ENCODE measurements around the gene LETM1. TPM values are rescaled to one million over a fixed set of nuclear protein-coding genes. Genes with fewer than 3 reads are reported as not detected.
"Not testable (repeated sequence)": the region's sequence is repeated elsewhere in the genome, so short reads cannot be mapped to it uniquely, and the experiment has no call there.

Gene LETM1
- total RNA-seq, 1 donor from 2014 or later, result 56.1 TPM

DNA sequence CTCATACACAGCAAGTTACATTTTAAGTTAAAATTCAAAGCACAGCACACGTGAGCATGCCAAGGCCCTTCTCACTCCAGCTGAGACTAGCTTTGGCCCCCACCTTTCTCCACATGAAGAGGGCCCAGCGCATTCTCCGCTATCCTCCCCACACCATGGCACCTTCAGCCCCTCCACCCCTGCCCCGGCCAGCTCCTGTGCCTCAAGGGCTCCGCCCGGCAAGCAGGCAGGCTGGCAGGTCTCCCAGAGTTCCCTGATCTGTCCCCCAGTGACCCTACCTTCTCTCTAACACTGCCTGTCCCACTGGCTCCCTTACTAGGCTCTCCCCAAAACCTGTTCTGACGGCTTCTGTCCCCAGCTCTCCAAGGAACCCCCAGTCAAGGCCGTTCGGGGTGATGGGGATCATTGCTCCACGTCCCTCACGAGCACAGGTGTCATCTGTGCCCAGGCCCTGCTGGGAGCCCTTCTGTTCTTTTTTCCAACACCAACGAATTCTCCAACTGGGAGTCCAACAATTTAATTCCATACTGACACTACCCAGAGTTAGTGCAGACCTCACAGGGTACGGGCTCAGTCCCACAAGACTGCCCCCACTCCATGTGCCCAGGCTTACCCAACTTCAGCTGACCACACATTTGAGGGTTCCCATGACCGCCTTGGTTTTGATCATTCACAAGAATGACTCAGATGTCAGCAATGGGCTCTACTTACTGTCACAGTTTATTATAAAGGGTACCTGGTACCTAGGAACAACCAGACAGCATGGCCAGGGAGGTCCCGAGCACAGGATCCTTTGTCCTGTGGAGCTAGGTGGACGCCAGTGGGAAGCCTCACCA is 4.2 kb downstream of the LETM1 start:
- no peak for DNase-seq (ENCODE audit: low spot score)

DNA sequence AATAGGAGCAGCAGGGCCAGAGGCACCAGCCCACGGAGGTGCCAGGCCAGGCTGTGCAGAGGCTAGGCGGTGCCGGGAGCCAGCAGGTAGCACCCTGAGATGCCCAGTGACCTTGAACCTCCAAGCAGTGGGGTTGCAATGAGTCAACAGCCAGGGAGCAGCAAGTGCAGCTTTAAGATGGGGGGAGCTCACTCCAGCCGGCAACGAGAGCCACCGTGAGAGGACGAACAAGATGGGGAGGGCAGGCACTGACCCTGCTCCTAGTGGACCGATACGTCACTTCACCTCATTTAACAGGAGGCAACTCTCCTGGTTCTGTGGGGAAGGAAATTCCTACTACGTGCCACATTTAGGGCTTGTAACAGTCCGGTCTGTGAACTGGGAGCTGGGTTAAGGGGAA is 4.8 kb downstream of the LETM1 start:
- no peak for DNase-seq (ENCODE audit: low spot score)

DNA sequence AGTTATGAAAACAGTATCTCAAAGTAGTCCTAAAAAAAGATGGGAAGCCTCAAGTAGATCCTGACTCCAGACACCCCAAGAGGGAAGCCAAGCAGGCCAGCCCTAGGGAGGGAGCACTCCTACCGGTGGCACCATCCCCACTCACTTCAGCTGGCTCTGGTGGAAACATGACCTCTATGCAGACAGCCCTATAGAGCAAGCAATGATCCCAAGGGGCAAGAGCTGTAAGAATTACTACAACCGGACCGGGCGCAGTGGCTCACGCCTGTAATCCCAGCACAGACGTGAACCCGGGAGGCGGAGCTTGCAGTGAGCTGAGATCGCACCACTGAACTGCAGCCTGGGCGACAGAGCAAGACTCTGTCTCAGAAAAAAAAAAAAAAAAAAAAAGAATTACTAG is 5.7 kb downstream of the LETM1 start:
- DNase-seq (ENCODE audit: low spot score), result no peak

DNA sequence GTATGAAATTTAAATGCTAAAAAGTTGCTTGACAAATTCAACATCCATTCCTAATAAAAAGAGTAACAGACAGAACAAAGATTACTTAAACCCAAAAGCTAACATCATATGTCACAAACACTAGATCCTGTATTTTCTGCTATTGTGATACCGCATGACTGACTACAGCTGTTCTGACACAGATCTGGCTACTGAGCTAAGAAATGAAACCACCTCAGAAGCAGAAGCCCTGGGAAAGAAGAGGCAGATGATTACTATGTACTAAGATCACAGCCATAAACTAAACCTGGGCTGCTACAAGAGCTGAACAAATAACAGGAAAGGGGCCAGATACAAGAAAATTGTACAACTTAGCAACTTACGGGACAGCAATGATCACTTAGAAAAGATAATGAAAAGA is 9.4 kb downstream of the LETM1 start:
- no peak for DNase-seq (ENCODE audit: low spot score)

DNA sequence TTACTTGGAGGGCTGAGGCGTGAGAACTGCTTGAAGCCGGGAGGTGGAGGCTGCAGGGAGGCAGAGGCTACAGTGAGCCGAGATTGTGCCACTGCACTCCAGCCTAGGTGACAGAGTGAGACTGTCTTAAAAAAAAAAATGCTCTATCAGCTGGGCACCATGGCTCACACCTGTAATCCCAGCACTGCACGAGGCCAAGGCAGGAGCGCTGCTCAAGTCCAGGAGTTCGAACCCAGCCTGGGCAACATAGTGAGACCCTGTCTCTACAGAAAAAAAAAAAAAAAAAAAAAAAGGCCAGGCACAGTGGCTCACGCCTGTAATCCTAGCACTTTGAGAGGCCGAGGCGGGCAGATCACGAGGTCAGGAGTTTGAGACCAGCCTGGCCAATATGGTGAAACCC is 11.3 kb downstream of the LETM1 start:
- not testable (repeated sequence) for DNase-seq (ENCODE audit: low spot score)

DNA sequence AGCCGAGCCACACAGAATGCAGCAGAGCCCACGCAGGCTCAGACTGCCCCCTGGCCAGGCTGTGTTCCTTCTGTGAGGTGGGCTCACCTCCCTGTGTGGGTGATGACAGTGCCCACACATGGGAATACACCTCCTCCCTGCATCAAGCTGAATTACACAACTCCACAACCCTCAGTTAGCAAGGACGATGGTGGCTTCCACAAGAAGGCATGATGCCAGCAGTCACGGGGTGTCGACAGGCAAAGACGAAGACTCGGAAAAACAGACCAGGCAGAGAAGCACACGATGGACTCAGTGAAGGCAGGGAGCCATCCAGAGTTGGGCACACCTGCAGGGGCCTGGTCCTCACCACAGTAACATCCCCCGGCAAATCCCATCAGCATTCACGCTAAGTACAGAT is 12.1 kb downstream of the LETM1 start:
- no peak for DNase-seq (ENCODE audit: low spot score)

DNA sequence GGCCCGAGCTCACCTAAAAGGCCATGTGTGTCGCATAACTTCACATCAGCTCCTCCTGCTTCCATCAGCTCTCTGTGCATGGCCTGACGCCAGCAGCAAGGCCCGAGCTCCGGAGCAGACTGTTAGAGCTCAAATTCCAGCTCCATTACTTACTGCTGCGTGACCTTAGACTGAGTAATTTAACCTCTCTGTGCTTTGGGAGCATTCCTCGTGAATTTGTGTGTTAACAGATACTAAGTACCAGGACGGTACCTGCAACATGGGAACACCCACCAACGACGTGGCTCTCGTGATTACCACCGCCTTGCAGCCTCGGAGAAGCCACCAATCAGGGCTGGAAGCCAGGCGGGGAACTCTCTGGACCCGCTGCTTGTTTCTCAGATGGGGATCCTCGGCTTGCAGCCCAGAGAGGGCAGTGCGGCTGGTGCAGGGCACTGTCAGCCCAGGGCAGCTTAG is 12.9 kb downstream of the LETM1 start:
- no peak for DNase-seq (ENCODE audit: low spot score)

DNA sequence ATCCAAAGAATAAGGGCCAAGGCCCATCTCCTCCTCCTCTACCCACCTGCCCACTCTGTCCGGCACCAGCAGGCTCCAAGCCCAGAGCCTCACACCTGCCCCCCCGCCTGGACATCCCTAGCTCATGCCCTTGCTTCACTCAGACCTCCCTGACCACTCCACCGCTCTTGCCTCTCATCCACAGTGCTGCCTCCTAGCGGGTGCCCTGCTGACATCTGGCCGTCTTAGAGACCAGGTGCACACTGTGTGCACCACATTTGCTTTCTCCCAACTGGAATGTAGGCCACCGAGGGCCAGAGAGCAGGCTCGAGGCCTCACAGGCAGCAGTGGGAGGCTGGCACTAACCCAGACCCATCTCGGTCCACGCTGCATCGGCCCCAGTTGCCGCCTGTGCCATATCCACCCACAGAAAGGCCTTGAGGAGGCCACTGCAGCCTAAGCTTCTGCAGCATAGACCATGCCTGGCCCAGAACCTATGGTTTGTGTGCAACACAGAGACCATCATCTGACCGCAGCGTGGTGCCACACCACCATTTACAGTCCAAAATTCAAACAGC is 13.5 kb downstream of the LETM1 start:
- no peak for DNase-seq (ENCODE audit: low spot score)

DNA sequence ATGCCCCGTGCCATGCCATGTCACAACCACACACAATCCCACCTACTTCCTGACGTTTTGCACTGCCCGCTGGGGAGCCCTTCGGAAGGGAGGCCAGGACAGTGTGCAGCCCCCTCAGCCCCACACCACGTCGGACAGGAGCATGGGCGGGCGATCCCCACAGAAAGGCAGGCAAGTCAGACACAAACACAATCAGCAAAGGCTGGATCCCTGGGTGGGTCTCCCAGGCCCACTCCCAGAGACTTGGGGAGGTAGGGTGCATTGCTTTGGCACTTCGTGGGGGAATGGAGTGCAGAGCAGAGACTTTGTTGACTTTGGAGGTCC is 14.1 kb downstream of the LETM1 start:
- no peak for DNase-seq (ENCODE audit: low spot score)

DNA sequence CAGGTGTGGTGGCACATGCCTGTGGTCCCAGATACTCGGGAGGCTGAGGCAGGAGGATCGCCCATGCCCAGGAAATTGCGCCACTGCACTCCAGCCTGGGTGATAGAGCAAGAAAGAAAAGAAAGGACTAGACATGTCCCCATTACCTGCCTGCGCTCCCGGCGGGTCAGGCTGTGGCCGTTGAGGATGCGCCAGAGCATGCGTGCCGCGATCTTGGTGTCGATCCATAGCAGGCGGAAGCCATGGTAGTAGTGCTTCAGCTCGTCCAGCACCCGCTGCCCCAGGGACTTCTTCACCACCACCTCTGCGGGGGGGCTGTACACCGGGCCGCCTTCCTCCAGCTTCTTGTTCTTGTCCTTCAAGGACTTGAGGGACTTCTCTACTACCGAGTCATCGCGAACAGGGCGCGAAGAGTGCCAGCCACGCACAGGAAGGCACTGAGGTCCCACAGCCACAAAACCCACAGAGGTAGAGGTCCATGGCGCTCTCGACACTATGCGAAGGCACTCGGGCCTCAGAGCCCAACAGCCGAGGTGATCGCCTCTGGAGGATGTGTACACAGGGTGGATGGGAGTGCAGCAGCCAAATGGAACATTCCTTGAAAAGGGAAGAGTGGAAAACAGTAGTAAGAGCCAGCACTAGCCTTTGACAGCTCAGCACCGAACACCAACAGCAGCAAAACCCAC is 14.6 kb downstream of the LETM1 start:
- DNase-seq (ENCODE audit: low spot score), result no peak

DNA sequence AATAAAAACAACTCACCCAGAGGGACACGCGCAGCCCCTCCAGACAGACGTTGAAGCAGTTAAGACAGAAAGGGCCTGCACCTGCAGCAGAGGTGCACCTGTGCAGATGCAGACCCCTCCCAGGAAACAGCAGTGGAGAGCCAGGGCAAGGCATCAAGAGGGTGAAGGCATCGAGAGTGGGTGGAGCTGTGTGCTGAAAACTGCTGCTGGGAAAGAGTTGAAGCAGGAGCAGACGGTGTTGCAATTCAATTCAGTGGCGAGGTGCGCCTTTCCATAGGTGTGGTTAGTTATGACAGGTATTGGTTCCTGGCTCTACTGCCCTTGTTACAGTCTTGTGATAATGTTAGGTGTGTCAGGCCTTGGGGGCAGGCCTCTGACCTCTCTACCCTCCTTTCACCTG is 16.7 kb downstream of the LETM1 start:
- no peak for DNase-seq (ENCODE audit: low spot score)

DNA sequence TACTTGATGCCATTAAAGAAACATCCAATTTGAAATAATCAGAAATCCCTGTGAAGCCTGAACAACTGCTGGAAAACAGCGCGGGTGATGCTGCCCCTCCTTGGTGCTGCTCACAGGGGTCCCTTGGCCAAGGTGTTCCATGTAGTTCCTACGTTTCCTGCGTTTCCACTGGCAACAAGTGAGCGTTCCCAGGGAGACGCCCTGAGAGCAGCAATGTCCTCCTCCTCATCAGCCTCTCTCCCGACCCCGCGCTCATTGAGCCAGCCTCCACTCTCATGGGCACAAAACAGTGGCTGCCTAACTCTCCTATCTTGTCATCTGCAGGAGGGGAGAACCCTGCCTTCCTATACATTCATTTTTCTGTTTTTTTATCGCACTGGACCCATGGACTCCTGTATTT is 18.9 kb downstream of the LETM1 start:
- no peak for DNase-seq (ENCODE audit: low spot score)

DNA sequence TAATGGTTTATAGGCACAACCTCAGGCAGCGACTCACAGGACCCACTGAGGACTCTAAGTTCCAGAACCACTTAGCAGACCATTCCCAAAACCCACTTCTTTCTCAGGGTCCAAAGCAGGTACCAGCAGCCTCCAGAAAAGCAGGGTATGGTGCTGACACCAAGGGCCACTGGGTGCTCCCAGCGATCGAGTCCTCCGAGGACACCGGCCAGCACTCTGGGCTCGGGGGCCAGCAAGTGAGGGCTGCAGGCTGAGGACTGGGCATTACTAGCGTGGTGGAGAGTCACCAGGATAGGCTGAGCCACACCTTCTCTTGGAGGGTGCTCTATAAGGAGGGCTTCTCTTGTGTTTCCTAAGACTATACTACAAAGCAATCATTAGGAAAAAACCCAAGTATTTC is 19.3 kb downstream of the LETM1 start:
- no peak for DNase-seq (ENCODE audit: low spot score)

DNA sequence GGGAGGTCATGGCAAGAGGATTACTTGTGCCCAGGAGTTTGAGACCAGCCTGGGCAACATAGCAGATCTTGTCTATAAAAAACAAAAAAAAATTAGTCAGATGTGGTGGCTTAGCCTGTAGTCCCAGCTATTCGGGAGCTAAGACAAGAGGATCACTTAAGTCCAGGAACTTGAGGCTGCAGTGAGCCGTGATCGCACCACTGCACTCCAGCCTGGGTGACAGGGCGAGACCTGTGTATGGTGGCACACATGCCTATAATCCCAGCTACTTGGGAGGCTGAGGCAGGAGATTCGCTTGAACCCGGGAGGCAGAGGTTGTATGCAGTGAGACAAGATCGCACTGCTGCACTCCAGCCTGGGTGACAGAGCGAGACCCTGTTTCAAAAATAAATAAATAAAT is 20.1 kb downstream of the LETM1 start:
- DNase-seq (ENCODE audit: low spot score), result not testable (repeated sequence)

DNA sequence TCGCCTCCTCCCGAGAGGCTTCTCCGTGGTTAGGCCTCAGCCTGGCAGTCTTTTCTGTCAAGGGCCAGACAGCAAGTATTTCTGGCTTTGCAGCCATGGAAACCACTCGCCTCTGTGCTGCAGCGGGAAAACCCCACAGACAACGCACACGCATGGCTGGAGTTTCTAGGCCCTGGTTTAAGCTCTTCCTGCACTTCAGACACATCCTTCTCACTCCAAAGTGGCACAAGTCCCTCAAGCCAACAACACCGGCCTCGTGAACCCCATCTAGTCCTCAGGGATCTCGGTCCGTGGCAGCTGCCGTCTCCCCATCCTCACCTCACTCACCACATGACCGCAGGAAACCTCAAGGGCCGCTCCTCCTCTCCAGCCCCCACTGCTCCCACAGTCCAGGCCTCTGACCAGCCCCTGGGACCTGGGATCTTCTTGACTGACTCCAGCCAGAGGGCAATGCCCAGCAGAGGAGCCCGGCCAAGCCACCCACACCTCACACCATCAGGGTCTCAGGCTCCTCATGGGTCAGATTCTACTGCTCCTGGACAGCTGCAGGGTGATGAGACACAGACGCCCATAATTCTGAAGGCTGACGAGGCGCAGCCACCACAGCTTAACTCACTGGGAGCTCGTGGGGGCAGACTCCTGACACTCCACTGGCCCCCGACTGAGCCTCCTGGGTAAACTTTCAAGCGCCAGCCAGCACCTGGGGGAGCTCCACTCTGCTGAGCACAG is 21.7 kb downstream of the LETM1 start:
- no peak for DNase-seq (ENCODE audit: low spot score)

DNA sequence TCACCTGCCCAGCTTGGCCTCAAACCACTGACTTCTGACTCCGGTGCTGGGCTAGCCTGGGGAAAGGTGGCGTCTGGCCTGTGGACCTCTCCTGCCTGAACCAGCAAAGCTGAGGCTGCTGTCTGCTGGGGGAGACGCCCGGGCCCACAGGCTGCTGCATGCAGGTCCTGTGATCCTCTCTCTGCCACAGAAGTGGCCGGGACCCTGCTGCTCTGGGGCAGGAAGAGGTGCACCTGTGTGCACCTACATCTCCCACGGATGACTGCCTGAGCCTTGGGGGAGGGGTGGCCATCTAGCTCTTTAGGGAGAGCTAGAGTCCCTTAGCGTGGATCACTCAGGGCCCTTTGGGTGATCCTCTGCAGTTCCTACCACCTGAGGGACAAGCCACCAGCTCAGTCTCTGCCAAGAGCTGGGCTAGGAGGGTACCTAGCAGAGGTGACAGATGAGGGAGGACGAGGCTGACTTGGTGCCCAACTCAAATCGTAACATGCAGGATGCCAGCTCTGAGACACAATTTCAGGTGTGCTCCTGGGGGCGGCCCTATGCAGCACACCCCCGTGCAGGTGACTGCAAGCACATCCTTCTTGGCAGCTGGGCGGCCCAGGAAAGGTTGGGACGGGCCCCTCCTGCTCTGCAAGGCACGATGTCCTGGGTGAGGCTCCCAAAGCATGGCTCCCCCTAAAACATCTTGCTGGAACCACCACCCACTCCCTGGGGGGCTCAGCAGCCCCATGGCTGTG is 22.5 kb downstream of the LETM1 start:
- DNase-seq (ENCODE audit: low spot score), result no peak

DNA sequence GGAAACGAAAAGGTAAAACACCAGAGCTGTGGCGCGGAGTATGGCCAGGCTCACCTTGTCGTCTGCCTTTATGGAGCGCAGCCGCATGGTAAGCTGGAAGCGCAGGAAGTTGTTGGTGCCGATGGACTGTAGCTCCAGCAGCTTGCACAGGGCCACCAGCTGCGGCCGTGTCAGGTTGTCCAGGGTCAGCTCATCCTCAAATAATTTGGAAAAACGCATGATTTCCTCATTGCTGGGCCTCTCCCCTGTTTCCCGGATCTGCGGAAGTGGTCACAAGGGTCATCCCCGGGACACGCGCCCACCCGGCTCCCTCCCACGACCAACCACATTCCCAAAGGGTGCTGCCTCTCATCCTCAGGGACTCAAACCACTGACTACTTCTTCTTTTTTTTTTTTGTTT is 23.3 kb downstream of the LETM1 start:
- no peak for DNase-seq (ENCODE audit: low spot score)

DNA sequence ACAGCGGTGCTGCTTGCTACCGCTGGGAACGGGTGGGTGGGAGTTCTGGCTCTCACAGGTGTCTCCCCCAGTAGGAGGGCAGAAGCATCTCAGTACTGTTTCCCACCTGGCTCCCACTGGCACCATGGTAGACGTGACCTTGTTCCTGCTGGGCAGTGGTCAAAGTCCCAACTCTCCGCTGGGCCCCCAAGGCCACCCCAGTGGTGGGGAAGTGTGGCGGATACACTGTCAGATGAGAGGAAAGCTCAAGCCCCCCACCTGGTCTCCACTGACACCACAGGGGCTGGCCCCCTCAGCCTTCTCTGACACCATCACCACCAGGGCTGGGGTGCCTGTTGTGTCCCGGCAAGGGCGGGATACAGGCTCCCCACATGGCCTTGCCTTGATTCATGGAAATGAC is 24.6 kb downstream of the LETM1 start:
- no peak for DNase-seq (ENCODE audit: low spot score)

DNA sequence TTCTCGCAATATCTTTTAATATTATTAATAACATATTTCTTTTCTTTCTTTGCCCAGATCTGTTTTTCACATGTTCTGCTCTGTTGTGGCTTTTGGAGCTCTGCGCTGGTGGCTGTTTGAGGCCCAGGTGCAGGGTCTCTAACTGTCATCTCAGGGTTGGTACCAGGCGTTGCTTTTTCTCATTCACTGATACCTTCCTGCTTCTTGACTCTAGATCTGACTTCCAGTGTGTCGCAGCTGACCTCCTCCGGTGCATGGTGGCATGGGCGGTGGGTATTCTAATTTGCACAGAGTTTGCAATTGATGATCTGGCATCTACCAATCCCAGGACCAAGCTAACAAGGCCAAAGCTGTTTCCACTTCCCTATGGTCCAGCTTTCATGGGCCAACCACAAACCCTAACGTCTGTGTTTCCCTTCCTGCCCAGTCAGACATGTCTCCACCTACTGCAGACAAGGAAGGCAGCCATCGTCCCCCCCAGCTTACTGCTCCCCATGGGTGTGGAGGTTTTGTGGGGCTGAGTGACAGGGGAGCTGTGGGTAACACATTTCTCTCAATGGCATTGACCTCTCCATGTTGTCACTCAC is 25.2 kb downstream of the LETM1 start:
- no peak for DNase-seq (ENCODE audit: low spot score)

DNA sequence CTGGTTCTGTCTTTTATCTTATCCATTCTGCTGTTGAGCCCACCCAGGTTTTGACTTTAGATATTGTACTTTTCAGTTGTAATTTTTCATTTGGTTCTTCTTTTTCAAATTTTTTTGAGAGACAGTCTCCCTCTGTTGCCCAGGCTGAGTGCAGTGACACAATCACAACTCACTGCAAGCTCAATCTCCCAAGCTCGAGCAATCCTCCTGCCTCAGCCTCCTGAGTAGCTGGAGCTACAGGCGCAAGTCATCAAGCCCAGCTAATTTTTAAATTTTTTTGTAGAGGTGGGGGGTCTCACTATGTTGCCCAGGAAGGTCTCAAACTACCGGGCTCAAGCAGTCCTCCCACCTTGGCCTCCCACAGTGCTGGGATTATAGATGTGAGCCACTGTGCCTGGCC is 25.7 kb downstream of the LETM1 start:
- no peak for DNase-seq (ENCODE audit: low spot score)

DNA sequence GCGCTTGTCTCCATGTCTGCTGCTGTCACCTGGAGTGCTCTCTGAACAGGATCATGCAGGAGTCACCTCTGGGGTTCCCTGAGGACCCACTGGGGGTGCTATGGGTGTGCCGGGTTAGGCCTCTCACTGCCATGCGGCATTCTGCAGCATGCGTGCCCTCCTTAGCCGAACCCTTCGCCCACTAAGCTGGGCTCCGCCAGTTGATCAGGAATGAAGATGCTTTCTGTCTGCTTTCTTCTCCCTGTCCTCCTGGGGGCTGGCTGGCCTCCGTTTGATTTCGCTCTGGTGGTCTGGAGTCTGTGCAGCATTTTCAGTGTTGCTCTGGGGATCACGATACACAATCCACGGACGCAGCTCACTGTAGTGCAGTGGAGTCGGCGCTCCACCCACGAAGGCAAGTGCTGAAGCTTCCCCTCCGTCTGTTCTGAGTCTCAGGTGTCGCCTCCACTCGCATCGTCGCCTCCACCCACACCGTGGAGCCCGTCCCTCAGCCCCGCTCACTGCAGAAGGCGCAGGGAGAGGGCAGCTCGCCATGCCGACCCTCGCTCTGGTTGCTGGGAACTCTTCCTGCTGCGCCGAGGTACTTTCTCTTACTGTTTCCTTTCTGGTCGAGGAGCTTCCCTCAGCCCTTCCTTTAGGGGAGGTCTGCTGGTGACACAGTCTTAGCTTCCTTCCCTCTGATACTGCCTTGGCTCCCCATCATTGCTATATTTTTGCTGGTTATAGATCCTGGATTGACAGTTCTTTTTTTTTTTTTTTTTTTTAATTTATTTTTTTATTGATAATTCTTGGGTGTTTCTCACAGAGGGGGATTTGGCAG is 29.2 kb downstream of the LETM1 start:
- no peak for DNase-seq (ENCODE audit: low spot score)

All from ureter (tissue), 1 donor.